ENCODE data around the gene ADAM8. TPM values are rescaled to one million over a fixed set of nuclear protein-coding genes. Genes with fewer than 3 reads are reported as not detected.
"Not testable (repeated sequence)": the region's sequence is repeated elsewhere in the genome, so short reads cannot be mapped to it uniquely, and the experiment has no call there.

Gene ADAM8
- total and polyA plus RNA-seq, 2 of the 4 experiments (the other 2 are of a cell fraction), result under 0.01 to 0.74 TPM

DNA sequence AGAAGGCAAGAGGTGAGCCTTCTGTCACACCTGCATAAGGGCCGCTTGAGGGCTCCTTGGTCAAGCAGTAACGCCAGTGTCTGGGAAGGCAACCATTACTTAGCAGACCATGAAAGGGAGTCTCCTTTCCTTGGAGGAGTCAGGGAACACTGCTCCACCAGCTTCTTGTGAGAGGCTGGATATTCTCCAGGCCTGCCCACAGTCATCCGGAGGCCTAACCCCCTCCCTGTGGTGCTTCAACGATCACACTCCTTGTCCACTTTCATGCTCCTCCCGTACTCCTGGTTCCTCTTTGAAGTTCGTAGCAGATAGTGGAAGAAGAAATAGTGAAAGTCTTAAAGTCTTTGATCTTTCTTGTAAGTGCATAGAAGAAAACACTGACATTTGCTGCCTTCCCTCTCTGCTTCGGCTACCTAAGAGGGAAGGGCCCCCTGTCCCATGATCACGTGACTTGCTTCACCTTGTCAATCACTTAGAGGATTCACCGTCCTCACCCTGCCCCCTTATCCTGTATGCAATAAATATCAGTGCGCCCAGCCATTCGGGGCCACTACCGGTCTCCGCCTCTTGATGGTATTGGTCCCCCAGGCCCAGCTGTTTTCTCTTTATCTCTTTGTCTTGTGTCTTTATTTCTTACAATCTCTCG lies 45.5 kb upstream of the ADAM8 start:
- H3K4ac ChIP-seq (ENCODE audit: low read depth, low read length); BruUV-seq (replicated peaks); H3K36me3 ChIP-seq (ENCODE audit: control insufficient read depth, insufficient read depth, low read length); H3K4me1 ChIP-seq (ENCODE audit: control insufficient read depth, insufficient read depth, low read length); POLR2A ChIA-PET (ENCODE audit: unreplicated experiment); H3K4me3 ChIP-seq (ENCODE audit: insufficient read depth, low read depth, low read length); H4K8ac ChIP-seq (ENCODE audit: low read depth in 2 of 2, low read length in 2 of 2); H3K9me3 ChIP-seq (ENCODE audit: control insufficient read depth, insufficient read depth, low read length); H3K4me2 ChIP-seq (ENCODE audit: low read depth, low read length); H3K27ac ChIP-seq (ENCODE audit: insufficient read depth, low read length); H3K18ac ChIP-seq (ENCODE audit: low read depth, low read length); H4K5ac ChIP-seq (ENCODE audit: low read depth, low read length); DNase-seq; H2AFZ ChIP-seq (replicated peaks; ENCODE audit: low read length, poor library complexity); H2AK9ac ChIP-seq (replicated peaks; ENCODE audit: low read depth, low read length, poor library complexity); H2BK5ac ChIP-seq (ENCODE audit: low read depth, low read length, poor library complexity, severe bottlenecking); H3K9ac ChIP-seq (ENCODE audit: low read depth, low read length); H2BK15ac ChIP-seq (ENCODE audit: low read depth, low read length); H2BK20ac ChIP-seq (ENCODE audit: low read depth, low read length); H2AK5ac ChIP-seq (ENCODE audit: low read depth, low read length); H4K91ac ChIP-seq (ENCODE audit: insufficient read depth, low read depth, low read length); ATAC-seq (ENCODE audit: low read depth); H3K79me1 ChIP-seq (ENCODE audit: low read depth in 1 of 2, low read length in 2 of 2); H3K9me1 ChIP-seq (ENCODE audit: insufficient read depth, low read length); dilution Hi-C loops (cut with HindIII; ENCODE audit: low sequenced_read_pairs, unreplicated experiment); H4K20me1 ChIP-seq (ENCODE audit: insufficient read depth, low read length); H3K14ac ChIP-seq (replicated peaks; ENCODE audit: low read depth, low read length); H3K56ac ChIP-seq (ENCODE audit: extremely low read depth, insufficient read depth, low read length); H2BK120ac ChIP-seq (ENCODE audit: low read depth, low read length); H3K23ac ChIP-seq (ENCODE audit: low read depth, low read length): not testable (repeated sequence)
- CTCF ChIA-PET, result interaction anchor here (1.0 kb wide), 1 partner anchor 7 kb away, joined by 3 read pairs; no protein-coding TSS in a partner anchor
- intact Hi-C loops (cut with micrococcal nuclease), result loop anchor here (10.0 kb wide), 2 partner anchors 53 to 203 kb away; partner anchors contain the start of genes CYP2E1, ECHS1 and PAOX
- H3K27me3 ChIP-seq (ENCODE audit: control insufficient read depth, insufficient read depth, low read length), result peaks cover 16% of the 10 kb centered on the region
- in situ Hi-C loops (cut with MboI; ENCODE audit: low sequenced_read_pairs), result loop anchor here (10.0 kb wide), 1 partner anchor 173 kb away; no protein-coding TSS in a partner anchor
- WGBS, 2 experiments (ENCODE audit: extremely low coverage in 2 of 2, insufficient read length in 1 of 2), result no CpG with 5 or more reads among the region's 14 CpGs
